Mammary epithelial cell (primary cell): ENCODE measurements around the gene FTSJ3.

Source experiments
- CTCF ChIP-seq, 2 donors: IDR thresholded peaks in 1 of 2; conservative IDR thresholded peaks in 1 of 2; 2 replicates each; pipeline ENCODE4 v1.5.1; 2011 to 2012; ENCODE audit warnings: inconsistent platforms in 2 of 2, low read length in 2 of 2, mild to moderate bottlenecking in 2 of 2, control low read depth in 1 of 2, low read depth in 1 of 2; ENCODE audit not compliant: insufficient read depth in 1 of 2; ENCODE audit errors: extremely low read depth in 1 of 2
- EZH2 ChIP-seq: IDR thresholded peaks from 2 replicates; pipeline ENCODE4 v1.6.1; 2012; ENCODE audit warnings: low read length, inconsistent platforms, borderline replicate concordance

GRCh38 chr17:63842540-63843386 is 15.3 kb upstream of the FTSJ3 start, which contains the start of gene SMARCD2:
- no peak for TF ChIP-seq CTCF (conservative IDR thresholded peaks at IDR 0.05 in 1 of 2, IDR thresholded peaks at IDR 0.05 in 1 of 2; ENCODE audit: extremely low read depth in 1 of 2, insufficient read depth in 1 of 2, low read depth in 1 of 2, low read length in 2 of 2)
- no peak for TF ChIP-seq EZH2
